Neural crest cell (in vitro differentiated cells): ENCODE results near the gene PCGF3. TPM values are rescaled to one million over a fixed set of nuclear protein-coding genes. Genes with fewer than 3 reads are reported as not detected.

Source experiments
- DNase-seq: peaks from one replicate; pipeline ENCODE4 v3.0.0; 2021; ENCODE audit warnings: low read depth, mixed read lengths, low spot score
- H3K27ac Mint-ChIP-seq: one replicate; pipeline ENCODE4 v1.8.0; 2021; ENCODE audit warnings: mild to moderate bottlenecking, mixed read lengths; ENCODE audit not compliant: unreplicated experiment
- H3K27me3 Mint-ChIP-seq: 2 replicates; pipeline ENCODE4 v1.8.0; 2021; ENCODE audit warnings: low read depth, mild to moderate bottlenecking, mixed read lengths
- H3K36me3 Mint-ChIP-seq: 2 replicates; pipeline ENCODE4 v1.8.0; 2021; ENCODE audit warnings: low read depth, mild to moderate bottlenecking, mixed read lengths
- H3K4me1 Mint-ChIP-seq: 2 replicates; pipeline ENCODE4 v1.8.0; 2021; ENCODE audit warnings: mixed read lengths
- H3K4me3 Mint-ChIP-seq: one replicate; pipeline ENCODE4 v1.8.0; 2021; ENCODE audit warnings: mild to moderate bottlenecking, mixed read lengths
- H3K9me3 Mint-ChIP-seq: 2 replicates; pipeline ENCODE4 v1.8.0; 2021; ENCODE audit warnings: mixed read lengths
- CTCF ChIP-seq: fragments of 200-600 bp; sonication (generic); conservative IDR thresholded peaks from 2 replicates; pipeline ENCODE4 v1.5.0; 2021; ENCODE audit warnings: antibody characterized with exemption, mild to moderate bottlenecking
- total RNA-seq: library from RNA; stranded (reverse); gene quantifications from 2 replicates; pipeline ENCODE4 v1.2.1, GENCODE V29; 2021

Gene PCGF3
- total RNA-seq, 1 donor from 2014 or later, result 58.5 TPM

GRCh38 chr4:683247-683897, 22.3 kb upstream of the PCGF3 start:
- no peak for TF ChIP-seq CTCF
- no peaks in the 10 kb centered on the region for H3K36me3 Mint-ChIP-seq
- no peaks in the 10 kb centered on the region for H3K9me3 Mint-ChIP-seq
- peaks cover 4% of the 10 kb centered on the region for H3K27me3 Mint-ChIP-seq
- no peak overlapping the region for H3K27ac Mint-ChIP-seq
- no peak overlapping the region for H3K4me3 Mint-ChIP-seq
- no peak for DNase-seq
- H3K4me1 Mint-ChIP-seq, result peaks cover 3% of the 10 kb centered on the region

GRCh38 chr4:683982-684622, 21.5 kb upstream of the PCGF3 start:
- H3K4me3 Mint-ChIP-seq, result no peak overlapping the region
- peak; percentile 54 for DNase-seq

GRCh38 chr4:684623-685327, 20.9 kb upstream of the PCGF3 start:
- Mint-ChIP-seq H3K9me3 (no peaks in the 10 kb centered on the region), H3K36me3 (no peaks in the 10 kb centered on the region), H3K4me1 (peaks cover 3% of the 10 kb centered on the region), H3K27ac (no peak overlapping the region), H3K27me3 (peaks cover 4% of the 10 kb centered on the region), H3K4me3 (no peak overlapping the region)
- TF ChIP-seq CTCF, result no peak
- no peak for DNase-seq

More at GRCh38 chr4:683982-684622, 21.5 kb upstream of the PCGF3 start:
- Mint-ChIP-seq H3K36me3 (no peaks in the 10 kb centered on the region), H3K4me1 (peaks cover 3% of the 10 kb centered on the region), H3K27me3 (peaks cover 4% of the 10 kb centered on the region), H3K9me3 (no peaks in the 10 kb centered on the region), H3K27ac (no peak overlapping the region)
- peak; percentile 67 for TF ChIP-seq CTCF

- no peak for DNase-seq
- Mint-ChIP-seq H3K27me3 (peaks cover 4% of the 10 kb centered on the region), H3K36me3 (no peaks in the 10 kb centered on the region), H3K9me3 (no peaks in the 10 kb centered on the region), H3K4me1 (peaks cover 3% of the 10 kb centered on the region), H3K4me3 (no peak overlapping the region), H3K27ac (no peak overlapping the region)
- TF ChIP-seq CTCF, result no peak
Observed at GRCh38 chr4:685679-686412, 19.8 kb upstream of the PCGF3 start.

GRCh38 chr4:686413-687040, 19.1 kb upstream of the PCGF3 start:
- Mint-ChIP-seq H3K36me3 (no peaks in the 10 kb centered on the region), H3K4me1 (peaks cover 3% of the 10 kb centered on the region), H3K27ac (no peak overlapping the region), H3K9me3 (no peaks in the 10 kb centered on the region), H3K4me3 (no peak overlapping the region), H3K27me3 (peaks cover 4% of the 10 kb centered on the region)
- no peak for DNase-seq
- TF ChIP-seq CTCF, result no peak
